Measurements from ENCODE around the gene TES.

DNA sequence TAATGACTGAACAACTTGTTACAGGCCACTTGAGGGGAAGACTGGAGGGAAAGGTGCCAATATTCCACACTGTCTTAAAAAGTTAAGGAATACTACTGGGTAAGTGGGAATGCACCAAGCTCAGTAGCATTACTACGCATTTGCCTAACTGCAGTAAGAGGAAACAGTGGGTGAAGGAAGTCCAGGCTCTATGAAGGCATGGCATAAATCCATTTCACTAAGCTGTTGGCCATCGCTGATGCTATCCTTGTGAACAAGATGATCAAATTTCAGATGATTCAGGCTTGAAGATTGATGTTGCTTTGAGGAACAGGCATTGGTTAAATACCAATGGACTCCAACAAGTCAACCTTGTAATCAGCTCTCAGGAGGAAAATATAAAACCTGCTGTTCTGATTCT, 44.2 kb upstream of the TES start:
- TF ChIP-seq CTCF (IDR thresholded peaks at IDR 0.05; ENCODE audit: low read depth, low read length) (no peak), EZH2phosphoT487 (IDR thresholded peaks at IDR 0.05; ENCODE audit: low read depth) (no peak)
